B cell (primary cell): ENCODE results near the gene HCFC1.

Source experiments
- CTCF ChIP-seq: fragments of 200-600 bp; IDR thresholded peaks from one replicate; pipeline ENCODE4 v1.8.0; 2022; ENCODE audit warnings: antibody characterized with exemption, mild to moderate bottlenecking
- EZH2 ChIP-seq: IDR thresholded peaks from 2 replicates; pipeline ENCODE4 v1.6.1; 2012; ENCODE audit warnings: borderline replicate concordance, low read depth, mild to moderate bottlenecking, moderate library complexity, low read length; ENCODE audit not compliant: insufficient read depth, poor library complexity, severe bottlenecking

GRCh38 chrX:153941336-153942252 is 30.0 kb downstream of the HCFC1 start:
- TF ChIP-seq CTCF = no peak
- no peak for TF ChIP-seq EZH2
